ENCODE results near the gene PURA.

Gene PURA

DNA sequence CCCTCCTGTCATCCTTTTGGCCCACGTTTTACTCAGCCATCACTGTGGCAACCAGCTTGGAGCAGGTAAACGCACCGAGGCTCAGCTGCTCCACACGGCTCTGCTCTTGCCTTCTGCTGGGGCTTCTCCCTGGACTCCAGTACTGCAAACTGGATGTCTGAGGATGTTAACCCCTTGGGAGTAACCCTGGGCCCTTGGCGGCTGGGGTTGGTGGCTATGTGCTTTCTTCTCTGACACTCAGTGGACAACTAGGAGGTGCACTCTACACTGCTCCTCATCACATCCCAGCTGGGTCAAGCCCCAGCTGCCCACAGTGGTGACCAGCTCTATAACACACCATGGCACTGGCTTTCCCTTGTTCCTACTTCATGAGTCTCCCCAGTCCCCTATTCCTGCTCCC, 48.9 kb downstream of the PURA start:
- Histone ChIP-seq H2AK5ac (ENCODE audit: low read length) (no peak overlapping the region), H2AFZ (ENCODE audit: insufficient read depth, low read length, poor library complexity) (no peak overlapping the region), H4K12ac (ENCODE audit: low read depth, low read length) (no peak overlapping the region), H3K18ac (ENCODE audit: low read length) (no peak overlapping the region), H2BK12ac (ENCODE audit: low read length) (no peak overlapping the region), H3K27ac (ENCODE audit: low read depth, low read length) (no peak overlapping the region), H2BK120ac (ENCODE audit: insufficient read depth, low read length, poor library complexity) (no peak overlapping the region), H3K4ac (ENCODE audit: low read depth, low read length) (no peak overlapping the region), H3K23ac (ENCODE audit: low read length) (no peak overlapping the region), H3K4me3 (ENCODE audit: low read depth, low read length) (no peak overlapping the region), H3K14ac (ENCODE audit: low read length) (no peak overlapping the region), H3K36me3 (ENCODE audit: control insufficient read depth in 1 of 2, insufficient read depth in 2 of 2, low read length in 2 of 2) (no peaks in the 10 kb centered on the region), H3K4me2 (ENCODE audit: low read length) (no peak overlapping the region), H3K79me1 (ENCODE audit: low read length) (no peaks in the 10 kb centered on the region), H3K4me1 (ENCODE audit: control insufficient read depth in 1 of 2, insufficient read depth in 2 of 2, low read length in 2 of 2) (no peaks in the 10 kb centered on the region), H3K9me3 (ENCODE audit: insufficient read depth, low read depth, low read length) (no peaks in the 10 kb centered on the region), H2BK5ac (ENCODE audit: low read depth, low read length, poor library complexity) (no peak overlapping the region), H3K9ac (ENCODE audit: low read length) (no peak overlapping the region), H3K27me3 (ENCODE audit: insufficient read depth, low read length) (no peaks in the 10 kb centered on the region), H4K91ac (ENCODE audit: low read depth, low read length) (no peak overlapping the region), H3K79me2 (ENCODE audit: control insufficient read depth, insufficient read depth, low read length, poor library complexity) (no peaks in the 10 kb centered on the region), H4K8ac (ENCODE audit: low read depth, low read length) (no peak overlapping the region)
- no peak for DNase-seq
- WGBS (ENCODE audit: extremely low coverage, insufficient coverage, insufficient read length) = no CpG with 5 or more reads among the region's 5 CpGs

DNA sequence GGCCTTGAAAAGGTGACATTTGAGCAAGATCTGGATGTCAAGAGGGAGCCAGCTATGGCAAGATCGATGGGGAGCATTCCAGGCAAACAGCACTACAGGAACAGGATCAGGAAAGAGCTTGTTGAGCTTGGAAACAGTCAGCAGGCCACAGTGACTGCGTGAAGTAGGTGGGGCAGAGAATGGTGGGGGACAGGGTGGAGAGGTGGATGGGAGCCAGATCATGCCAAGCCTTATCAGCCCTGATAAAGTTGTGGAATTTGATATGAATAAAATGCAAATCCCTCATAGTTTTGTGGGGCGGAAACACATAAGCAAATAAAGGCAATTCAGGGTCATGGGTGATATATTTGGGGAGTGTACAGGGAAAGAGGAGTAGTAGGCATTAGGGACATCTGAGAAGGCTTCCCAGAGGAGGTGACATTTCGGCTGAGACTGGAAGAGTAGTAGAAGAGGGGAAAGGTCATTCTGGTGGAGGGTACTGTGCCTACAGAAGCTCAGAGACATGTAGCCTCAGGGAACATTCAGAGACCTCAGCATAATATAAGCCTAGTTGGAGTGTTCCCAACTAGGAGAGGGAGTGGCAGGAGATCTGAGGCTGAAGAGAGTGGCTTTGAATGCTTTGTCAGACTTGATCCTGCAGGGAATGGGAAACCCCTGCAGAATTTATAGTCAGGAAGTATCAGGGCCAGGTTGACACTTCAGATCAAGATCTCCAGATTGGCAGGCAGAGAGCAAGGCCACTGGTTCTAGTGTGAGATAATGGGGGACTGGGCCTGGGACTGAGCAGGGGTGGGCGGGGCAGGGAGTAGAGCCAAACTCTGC, 51.4 kb downstream of the PURA start:
- Histone ChIP-seq H4K91ac (ENCODE audit: low read depth, low read length) (no peak overlapping the region), H3K79me2 (ENCODE audit: control insufficient read depth, insufficient read depth, low read length, poor library complexity) (no peaks in the 10 kb centered on the region), H3K18ac (ENCODE audit: low read length) (no peak overlapping the region), H2AK5ac (ENCODE audit: low read length) (no peak overlapping the region), H3K9me3 (ENCODE audit: insufficient read depth, low read depth, low read length) (no peaks in the 10 kb centered on the region), H3K9ac (ENCODE audit: low read length) (no peak overlapping the region), H3K27ac (ENCODE audit: low read depth, low read length) (no peak overlapping the region), H3K27me3 (ENCODE audit: insufficient read depth, low read length) (no peaks in the 10 kb centered on the region), H3K79me1 (ENCODE audit: low read length) (no peaks in the 10 kb centered on the region), H3K4me2 (ENCODE audit: low read length) (no peak overlapping the region), H4K12ac (ENCODE audit: low read depth, low read length) (no peak overlapping the region), H2BK12ac (ENCODE audit: low read length) (no peak overlapping the region), H3K4me3 (ENCODE audit: low read depth, low read length) (no peak overlapping the region), H3K14ac (ENCODE audit: low read length) (no peak overlapping the region), H2BK120ac (ENCODE audit: insufficient read depth, low read length, poor library complexity) (no peak overlapping the region), H2AFZ (ENCODE audit: insufficient read depth, low read length, poor library complexity) (no peak overlapping the region), H3K23ac (ENCODE audit: low read length) (no peak overlapping the region), H3K4me1 (ENCODE audit: control insufficient read depth in 1 of 2, insufficient read depth in 2 of 2, low read length in 2 of 2) (no peaks in the 10 kb centered on the region), H3K4ac (ENCODE audit: low read depth, low read length) (no peak overlapping the region), H3K36me3 (ENCODE audit: control insufficient read depth in 1 of 2, insufficient read depth in 2 of 2, low read length in 2 of 2) (no peaks in the 10 kb centered on the region), H4K8ac (ENCODE audit: low read depth, low read length) (no peak overlapping the region), H2BK5ac (ENCODE audit: low read depth, low read length, poor library complexity) (no peak overlapping the region)
- DNase-seq = no peak
- no CpG with 5 or more reads among the region's 5 CpGs for WGBS (ENCODE audit: extremely low coverage, insufficient coverage, insufficient read length)

DNA sequence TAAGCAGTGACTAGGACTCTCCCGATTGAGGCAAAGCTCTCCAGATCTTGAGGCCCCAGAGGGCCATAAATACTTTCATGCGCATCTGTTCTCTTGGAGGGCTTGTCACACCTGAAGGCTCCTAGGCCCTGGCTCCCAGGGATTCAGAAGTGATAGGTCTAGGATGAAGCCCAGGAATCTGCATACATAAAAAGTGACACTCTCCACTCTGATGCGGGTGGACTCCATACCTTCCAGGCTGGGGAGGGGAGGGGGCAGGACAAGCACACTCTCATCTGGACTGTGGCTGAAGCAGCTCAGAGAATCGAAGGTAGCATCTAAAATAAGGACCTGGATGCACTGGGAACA, 52.0 kb downstream of the PURA start:
- Histone ChIP-seq H4K12ac (ENCODE audit: low read depth, low read length) (no peak overlapping the region), H3K14ac (ENCODE audit: low read length) (no peak overlapping the region), H3K9me3 (ENCODE audit: insufficient read depth, low read depth, low read length) (no peaks in the 10 kb centered on the region), H3K4me1 (ENCODE audit: control insufficient read depth in 1 of 2, insufficient read depth in 2 of 2, low read length in 2 of 2) (no peaks in the 10 kb centered on the region), H2BK12ac (ENCODE audit: low read length) (no peak overlapping the region), H2BK120ac (ENCODE audit: insufficient read depth, low read length, poor library complexity) (no peak overlapping the region), H3K27ac (ENCODE audit: low read depth, low read length) (no peak overlapping the region), H3K79me1 (ENCODE audit: low read length) (no peaks in the 10 kb centered on the region), H2BK5ac (ENCODE audit: low read depth, low read length, poor library complexity) (no peak overlapping the region), H3K18ac (ENCODE audit: low read length) (no peak overlapping the region), H3K9ac (ENCODE audit: low read length) (no peak overlapping the region), H3K79me2 (ENCODE audit: control insufficient read depth, insufficient read depth, low read length, poor library complexity) (no peaks in the 10 kb centered on the region), H3K36me3 (ENCODE audit: control insufficient read depth in 1 of 2, insufficient read depth in 2 of 2, low read length in 2 of 2) (no peaks in the 10 kb centered on the region), H2AFZ (ENCODE audit: insufficient read depth, low read length, poor library complexity) (no peak overlapping the region), H3K23ac (ENCODE audit: low read length) (no peak overlapping the region), H4K91ac (ENCODE audit: low read depth, low read length) (no peak overlapping the region), H3K4ac (ENCODE audit: low read depth, low read length) (no peak overlapping the region), H2AK5ac (ENCODE audit: low read length) (no peak overlapping the region), H3K4me2 (ENCODE audit: low read length) (no peak overlapping the region), H3K27me3 (ENCODE audit: insufficient read depth, low read length) (no peaks in the 10 kb centered on the region), H3K4me3 (ENCODE audit: low read depth, low read length) (no peak overlapping the region), H4K8ac (ENCODE audit: low read depth, low read length) (no peak overlapping the region)
- no CpG with 5 or more reads among the region's 4 CpGs for WGBS (ENCODE audit: extremely low coverage, insufficient coverage, insufficient read length)
- no peak for DNase-seq

DNA sequence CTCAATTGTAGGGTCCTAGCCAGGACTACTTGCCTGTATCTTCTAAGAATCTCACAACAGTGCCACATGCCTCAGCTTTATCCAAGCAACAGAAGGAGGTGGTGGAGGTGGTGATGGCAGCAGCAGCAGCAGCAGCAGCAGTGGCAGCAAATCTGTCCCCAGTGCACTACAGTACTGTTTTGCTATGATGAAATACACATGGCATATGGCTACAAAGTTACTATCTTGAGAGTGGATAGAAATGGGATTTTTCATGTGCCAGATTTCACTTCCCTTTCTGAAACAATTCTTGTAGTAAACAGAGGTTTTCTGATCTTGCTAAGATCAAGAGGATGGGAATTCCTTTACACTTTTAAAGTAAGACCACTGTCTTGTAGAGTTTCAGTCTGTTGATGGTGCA, 53.0 kb downstream of the PURA start:
- Histone ChIP-seq H2BK12ac (ENCODE audit: low read length) (no peak overlapping the region), H3K27ac (ENCODE audit: low read depth, low read length) (no peak overlapping the region), H3K18ac (ENCODE audit: low read length) (no peak overlapping the region), H3K79me2 (ENCODE audit: control insufficient read depth, insufficient read depth, low read length, poor library complexity) (no peaks in the 10 kb centered on the region), H2AFZ (ENCODE audit: insufficient read depth, low read length, poor library complexity) (no peak overlapping the region), H3K23ac (ENCODE audit: low read length) (no peak overlapping the region), H3K27me3 (ENCODE audit: insufficient read depth, low read length) (no peaks in the 10 kb centered on the region), H4K91ac (ENCODE audit: low read depth, low read length) (no peak overlapping the region), H2BK5ac (ENCODE audit: low read depth, low read length, poor library complexity) (no peak overlapping the region), H2BK120ac (ENCODE audit: insufficient read depth, low read length, poor library complexity) (no peak overlapping the region), H3K79me1 (ENCODE audit: low read length) (no peaks in the 10 kb centered on the region), H3K4me2 (ENCODE audit: low read length) (no peak overlapping the region), H3K14ac (ENCODE audit: low read length) (no peak overlapping the region), H3K36me3 (ENCODE audit: control insufficient read depth in 1 of 2, insufficient read depth in 2 of 2, low read length in 2 of 2) (no peaks in the 10 kb centered on the region), H3K4ac (ENCODE audit: low read depth, low read length) (no peak overlapping the region), H2AK5ac (ENCODE audit: low read length) (no peak overlapping the region), H3K9ac (ENCODE audit: low read length) (no peak overlapping the region), H4K12ac (ENCODE audit: low read depth, low read length) (no peak overlapping the region), H4K8ac (ENCODE audit: low read depth, low read length) (no peak overlapping the region), H3K4me1 (ENCODE audit: control insufficient read depth in 1 of 2, insufficient read depth in 2 of 2, low read length in 2 of 2) (no peaks in the 10 kb centered on the region), H3K9me3 (ENCODE audit: insufficient read depth, low read depth, low read length) (no peaks in the 10 kb centered on the region), H3K4me3 (ENCODE audit: low read depth, low read length) (no peak overlapping the region)
- no peak for DNase-seq
